Tibial nerve (tissue), 3 donors: Measurements from ENCODE around the gene MAPK9.

Source experiments
- CTCF ChIP-seq, 5 experiments: fragments of 200-600 bp in 3 of 5; fragments of 450-650 bp in 2 of 5; sonication (generic) in 3 of 5; IDR thresholded peaks; one replicate each; pipeline ENCODE4 v1.5.1; 2016 to 2019; ENCODE audit warnings: antibody characterized with exemption in 5 of 5, mild to moderate bottlenecking in 3 of 5, moderate library complexity in 2 of 5
- POLR2A ChIP-seq, 2 donors: fragments of 450-650 bp; IDR thresholded peaks; one replicate each; pipeline ENCODE4 v1.6.1; 2017; ENCODE audit warnings: antibody characterized with exemption in 2 of 2, mild to moderate bottlenecking in 2 of 2, moderate library complexity in 2 of 2

- TF ChIP-seq CTCF (IDR thresholded peaks at IDR 0.05) = no peak
- TF ChIP-seq POLR2A (IDR thresholded peaks at IDR 0.05) = no peak
These were observed 12.8 kb upstream of the MAPK9 start for GRCh38 chr5:180304431-180305375.
